OCI-LY1 (cell line): ENCODE measurements around the gene WNT9B.

Experiments used
- H2AFZ ChIP-seq: fragments of 200-600 bp; sonication (generic), shearing (Covaris generic); 2 replicates; pipeline ENCODE4 v1.6.0; 2014; ENCODE audit warnings: antibody characterized with exemption, mild to moderate bottlenecking, low read length
- H3F3A ChIP-seq: fragments of 200-600 bp; sonication (generic), shearing (Covaris generic); 2 replicates; pipeline ENCODE4 v1.6.0; 2014; ENCODE audit warnings: mild to moderate bottlenecking, antibody characterized with exemption, low read length, moderate library complexity; ENCODE audit not compliant: insufficient read depth
- H3K27ac ChIP-seq: fragments of 200-600 bp; sonication (generic); 2 replicates; pipeline ENCODE4 v1.5.1; 2014; ENCODE audit warnings: low read length, mixed run types, mild to moderate bottlenecking, low read depth; ENCODE audit not compliant: poor library complexity, severe bottlenecking
- H3K27me3 ChIP-seq: fragments of 200-600 bp; sonication (generic); 2 replicates; pipeline ENCODE4 v1.6.0; 2014; ENCODE audit warnings: antibody characterized with exemption, mild to moderate bottlenecking, low read length, moderate library complexity; ENCODE audit not compliant: insufficient read depth
- H3K36me3 ChIP-seq: fragments of 200-600 bp; sonication (generic); 2 replicates; pipeline ENCODE4 v1.6.1; 2014; ENCODE audit warnings: mild to moderate bottlenecking, antibody characterized with exemption, low read length, moderate library complexity, mixed read lengths; ENCODE audit not compliant: insufficient read depth
- H3K4me1 ChIP-seq: fragments of 200-600 bp; sonication (generic); 2 replicates; pipeline ENCODE4 v1.5.1; 2014; ENCODE audit warnings: mild to moderate bottlenecking, low read length, moderate library complexity; ENCODE audit not compliant: insufficient read depth, severe bottlenecking
- H3K4me2 ChIP-seq: fragments of 200-600 bp; sonication (generic), shearing (Covaris generic); 2 replicates; pipeline ENCODE4 v1.6.1; 2014; ENCODE audit warnings: low read length
- H3K4me3 ChIP-seq: fragments of 200-600 bp; sonication (generic); 2 replicates; pipeline ENCODE4 v1.5.1; 2014; ENCODE audit warnings: low read length, low read depth, mild to moderate bottlenecking, mixed read lengths; ENCODE audit not compliant: poor library complexity, severe bottlenecking
- H3K79me2 ChIP-seq: fragments of 200-600 bp; shearing (Covaris generic); 2 replicates; pipeline ENCODE4 v1.6.1; 2016; ENCODE audit warnings: mixed run types, low read length, mixed read lengths; ENCODE audit not compliant: insufficient read depth
- H3K9ac ChIP-seq: fragments of 200-600 bp; sonication (generic), shearing (Covaris generic); 2 replicates; pipeline ENCODE4 v1.6.1; 2014; ENCODE audit warnings: mild to moderate bottlenecking, low read length, mixed read lengths
- H3K9me2 ChIP-seq: fragments of 200-600 bp; sonication (generic), shearing (Covaris generic); 2 replicates; pipeline ENCODE4 v1.6.1; 2014; ENCODE audit warnings: low read depth, mild to moderate bottlenecking, low read length, mixed read lengths
- H3K9me3 ChIP-seq: fragments of 200-600 bp; shearing (Covaris generic); 2 replicates; pipeline ENCODE4 v1.6.1; 2014; ENCODE audit warnings: low read length, mixed read lengths
- H4K20me1 ChIP-seq: fragments of 200-600 bp; sonication (generic), shearing (Covaris generic); 2 replicates; pipeline ENCODE4 v1.6.0; 2016; ENCODE audit warnings: mild to moderate bottlenecking, low read length; ENCODE audit not compliant: insufficient read depth
- CTCF ChIP-seq: fragments of 200-600 bp; sonication (generic), shearing (Covaris generic); IDR thresholded peaks from 2 replicates; pipeline ENCODE4 v1.5.1; 2017; ENCODE audit warnings: mild to moderate bottlenecking, antibody characterized with exemption, low read length, moderate library complexity, mixed read lengths
- EZH2 ChIP-seq: fragments of 200-600 bp; sonication (generic), shearing (Covaris generic); IDR thresholded peaks from 2 replicates; pipeline ENCODE4 v1.8.0; 2017; ENCODE audit warnings: borderline replicate concordance, mixed run types, mild to moderate bottlenecking, antibody characterized with exemption, low read length, moderate library complexity, mixed read lengths

WNT9B gene

GRCh38 chr17:46854515-46854914, 3.1 kb downstream of the WNT9B start:
- Histone ChIP-seq H3K27me3 (no peaks in the 10 kb centered on the region), H3F3A (no peaks in the 10 kb centered on the region)
- TF ChIP-seq CTCF = no peak
- TF ChIP-seq EZH2 = no peak

GRCh38 chr17:46854948-46855347, 3.6 kb downstream of the WNT9B start:
- no peaks in the 10 kb centered on the region for H3K27me3 ChIP-seq
- no peaks in the 10 kb centered on the region for H4K20me1 ChIP-seq
- TF ChIP-seq CTCF = no peak
- no peaks in the 10 kb centered on the region for H3K79me2 ChIP-seq
- H3K4me2 ChIP-seq = no peak overlapping the region
- no peaks in the 10 kb centered on the region for H3K4me1 ChIP-seq
- H3K27ac ChIP-seq = no peak overlapping the region
- H3K9me3 ChIP-seq = no peaks in the 10 kb centered on the region
- H3K9me2 ChIP-seq = no peaks in the 10 kb centered on the region
- H3F3A ChIP-seq = no peaks in the 10 kb centered on the region
- no peak overlapping the region for H3K9ac ChIP-seq
- no peaks in the 10 kb centered on the region for H3K36me3 ChIP-seq
- H3K4me3 ChIP-seq = no peak overlapping the region
- H2AFZ ChIP-seq = no peak overlapping the region

More at GRCh38 chr17:46854515-46854914, 3.1 kb downstream of the WNT9B start:
- no peaks in the 10 kb centered on the region for H4K20me1 ChIP-seq
- H3K9me3 ChIP-seq = no peaks in the 10 kb centered on the region
- H3K4me2 ChIP-seq = no peak overlapping the region
- no peaks in the 10 kb centered on the region for H3K79me2 ChIP-seq
- H3K9me2 ChIP-seq = no peaks in the 10 kb centered on the region
- no peaks in the 10 kb centered on the region for H3K4me1 ChIP-seq
- no peak overlapping the region for H3K27ac ChIP-seq
- H3K36me3 ChIP-seq = no peaks in the 10 kb centered on the region
- no peak overlapping the region for H3K4me3 ChIP-seq
- no peak overlapping the region for H3K9ac ChIP-seq
- H2AFZ ChIP-seq = no peak overlapping the region

- no peak for TF ChIP-seq EZH2
- no peak for TF ChIP-seq CTCF
- no peak overlapping the region for H3K9ac ChIP-seq
- no peak overlapping the region for H2AFZ ChIP-seq
These were observed 6.2 kb downstream of the WNT9B start for GRCh38 chr17:46857600-46857999.

More at GRCh38 chr17:46857600-46857999, 6.2 kb downstream of the WNT9B start:
- Histone ChIP-seq H3K4me1 (no peaks in the 10 kb centered on the region), H3K9me3 (no peaks in the 10 kb centered on the region), H3K4me3 (no peak overlapping the region), H4K20me1 (no peaks in the 10 kb centered on the region), H3K79me2 (no peaks in the 10 kb centered on the region), H3K27me3 (0 out of 2 replicates have a peak, but pooled peaks cover 3% of the 10 kb centered on the region), H3K4me2 (no peak overlapping the region), H3K36me3 (no peaks in the 10 kb centered on the region), H3K9me2 (no peaks in the 10 kb centered on the region), H3F3A (no peaks in the 10 kb centered on the region), H3K27ac (no peak overlapping the region)
